Activated CD4-positive, CD25-positive, alpha-beta regulatory T cell treated with anti-CD3 and anti-CD28 coated beads, Interleukin-2, amount 50 U/mL, for 16 hours (primary cell): ENCODE data around the gene CACUL1.
A peak's percentile ranks its signal among the peaks of the same experiment; 100 is the strongest.

Experiments used
- DNase-seq: peaks from one replicate; pipeline ENCODE4 v3.0.0-alpha.2; 2020; ENCODE audit warnings: low read depth, low spot score

Gene CACUL1

GRCh38 chr10:118732245-118733165 lies 22.3 kb downstream of the CACUL1 start:
- no peak for DNase-seq

- no peak for DNase-seq
Observed at GRCh38 chr10:118730756-118731456, 23.9 kb downstream of the CACUL1 start.

GRCh38 chr10:118729641-118730258 lies 25.0 kb downstream of the CACUL1 start:
- DNase-seq = no peak

- DNase-seq = no peak
Observed at GRCh38 chr10:118729200-118729599, 25.6 kb downstream of the CACUL1 start.

GRCh38 chr10:118725886-118726500 lies 28.8 kb downstream of the CACUL1 start:
- no peak for DNase-seq

GRCh38 chr10:118723466-118723865 lies 31.3 kb downstream of the CACUL1 start:
- DNase-seq = no peak

GRCh38 chr10:118721539-118721876 lies 33.3 kb downstream of the CACUL1 start:
- DNase-seq = no peak

GRCh38 chr10:118720685-118721538 lies 33.9 kb downstream of the CACUL1 start:
- peak; percentile 38 for DNase-seq

- DNase-seq = no peak
Observed at GRCh38 chr10:118714366-118714765, 40.4 kb downstream of the CACUL1 start.

- DNase-seq = no peak
Observed at GRCh38 chr10:118712930-118713634, 41.7 kb downstream of the CACUL1 start.

GRCh38 chr10:118712080-118712479 lies 42.7 kb downstream of the CACUL1 start:
- DNase-seq = no peak

- DNase-seq = no peak
Observed at GRCh38 chr10:118710487-118710886, 44.3 kb downstream of the CACUL1 start.

GRCh38 chr10:118708571-118708970 lies 46.2 kb downstream of the CACUL1 start:
- DNase-seq = no peak

GRCh38 chr10:118704711-118705110 lies 50.1 kb downstream of the CACUL1 start:
- DNase-seq = no peak

GRCh38 chr10:118701529-118702323 lies 53.0 kb downstream of the CACUL1 start:
- no peak for DNase-seq

GRCh38 chr10:118698421-118698820 lies 56.3 kb downstream of the CACUL1 start:
- DNase-seq = peak; percentile 64

GRCh38 chr10:118694848-118695247 lies 59.9 kb downstream of the CACUL1 start:
- DNase-seq = no peak

- DNase-seq = no peak
Observed at GRCh38 chr10:118692872-118693271, 61.9 kb downstream of the CACUL1 start.

GRCh38 chr10:118689070-118689858 lies 65.5 kb downstream of the CACUL1 start:
- no peak for DNase-seq
